ENCODE results near the gene DHX40. TPM values are rescaled to one million over a fixed set of nuclear protein-coding genes. Genes with fewer than 3 reads are reported as not detected.
"Not testable (repeated sequence)": the region's sequence is repeated elsewhere in the genome, so short reads cannot be mapped to it uniquely, and the experiment has no call there.

The DHX40 gene
- total and polyA plus RNA-seq, 2 donors (not counting 1 experiment from before 2014, with no cell fraction given): 41.9 to 58.6 TPM

- no peaks in the 10 kb centered on the region for H3K9me3 ChIP-seq (ENCODE audit: control insufficient read depth, insufficient read depth, low read depth, low read length)
- no peak overlapping the region for H3K4me3 ChIP-seq (replicated peaks in 1 of 4; ENCODE audit: control extremely low read depth in 1 of 4, insufficient read depth in 1 of 4, low read depth in 3 of 4, low read length in 4 of 4)
- H3K79me2 ChIP-seq (ENCODE audit: control insufficient read depth, insufficient read depth, low read length): no peaks in the 10 kb centered on the region
- H3K27me3 ChIP-seq (ENCODE audit: control insufficient read depth, insufficient read depth, low read length): no peaks in the 10 kb centered on the region
- no peaks in the 10 kb centered on the region for H3K36me3 ChIP-seq (ENCODE audit: control insufficient read depth, insufficient read depth, low read length)
- H4K20me1 ChIP-seq (ENCODE audit: control insufficient read depth, extremely low read depth, insufficient read depth, low read length): no peaks in the 10 kb centered on the region
- peak; percentile 35 to 53 for DNase-seq (ENCODE audit: low read depth in 2 of 2)
- no peak overlapping the region for H2AFZ ChIP-seq (ENCODE audit: low read length)
- no peak overlapping the region for H3K27ac ChIP-seq (ENCODE audit: insufficient read depth, low read length)
- H3K4me2 ChIP-seq (ENCODE audit: extremely low read depth, insufficient read depth, low read length): no peak overlapping the region
- H3K9ac ChIP-seq (ENCODE audit: insufficient read depth, low read length): no peak overlapping the region
- H3K4me1 ChIP-seq (ENCODE audit: control insufficient read depth, extremely low read depth, insufficient read depth, low read length): no peaks in the 10 kb centered on the region
- TF ChIP-seq, protein P1, sequence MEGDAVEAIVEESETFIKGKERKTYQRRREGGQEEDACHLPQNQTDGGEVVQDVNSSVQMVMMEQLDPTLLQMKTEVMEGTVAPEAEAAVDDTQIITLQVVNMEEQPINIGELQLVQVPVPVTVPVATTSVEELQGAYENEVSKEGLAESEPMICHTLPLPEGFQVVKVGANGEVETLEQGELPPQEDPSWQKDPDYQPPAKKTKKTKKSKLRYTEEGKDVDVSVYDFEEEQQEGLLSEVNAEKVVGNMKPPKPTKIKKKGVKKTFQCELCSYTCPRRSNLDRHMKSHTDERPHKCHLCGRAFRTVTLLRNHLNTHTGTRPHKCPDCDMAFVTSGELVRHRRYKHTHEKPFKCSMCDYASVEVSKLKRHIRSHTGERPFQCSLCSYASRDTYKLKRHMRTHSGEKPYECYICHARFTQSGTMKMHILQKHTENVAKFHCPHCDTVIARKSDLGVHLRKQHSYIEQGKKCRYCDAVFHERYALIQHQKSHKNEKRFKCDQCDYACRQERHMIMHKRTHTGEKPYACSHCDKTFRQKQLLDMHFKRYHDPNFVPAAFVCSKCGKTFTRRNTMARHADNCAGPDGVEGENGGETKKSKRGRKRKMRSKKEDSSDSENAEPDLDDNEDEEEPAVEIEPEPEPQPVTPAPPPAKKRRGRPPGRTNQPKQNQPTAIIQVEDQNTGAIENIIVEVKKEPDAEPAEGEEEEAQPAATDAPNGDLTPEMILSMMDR (conservative IDR thresholded peaks at IDR 0.05 in 1 of 2, IDR thresholded peaks at IDR 0.05 in 1 of 2; ENCODE audit: low read depth in 1 of 2, low read length in 2 of 2): no peak
Observed at GRCh38 chr17:59572301-59572924, 7.0 kb downstream of the DHX40 start.

GRCh38 chr17:59584168-59584567, 18.8 kb downstream of the DHX40 start:
- not testable (repeated sequence) for H3K4me3 ChIP-seq (replicated peaks in 1 of 4; ENCODE audit: control extremely low read depth in 1 of 4, insufficient read depth in 1 of 4, low read depth in 3 of 4, low read length in 4 of 4); DNase-seq (ENCODE audit: low read depth in 2 of 2); H3K27me3 ChIP-seq (ENCODE audit: control insufficient read depth, insufficient read depth, low read length); H3K27ac ChIP-seq (ENCODE audit: insufficient read depth, low read length); H3K79me2 ChIP-seq (ENCODE audit: control insufficient read depth, insufficient read depth, low read length); H3K4me1 ChIP-seq (ENCODE audit: control insufficient read depth, extremely low read depth, insufficient read depth, low read length); H3K9me3 ChIP-seq (ENCODE audit: control insufficient read depth, insufficient read depth, low read depth, low read length); H2AFZ ChIP-seq (ENCODE audit: low read length); H3K9ac ChIP-seq (ENCODE audit: insufficient read depth, low read length); H4K20me1 ChIP-seq (ENCODE audit: control insufficient read depth, extremely low read depth, insufficient read depth, low read length); H3K36me3 ChIP-seq (ENCODE audit: control insufficient read depth, insufficient read depth, low read length); H3K4me2 ChIP-seq (ENCODE audit: extremely low read depth, insufficient read depth, low read length)

- no peak overlapping the region for H3K4me2 ChIP-seq (ENCODE audit: extremely low read depth, insufficient read depth, low read length)
- H4K20me1 ChIP-seq (ENCODE audit: control insufficient read depth, extremely low read depth, insufficient read depth, low read length): no peaks in the 10 kb centered on the region
- no peak overlapping the region for H3K9ac ChIP-seq (ENCODE audit: insufficient read depth, low read length)
- H2AFZ ChIP-seq (ENCODE audit: low read length): no peak overlapping the region
- no peak for DNase-seq (ENCODE audit: low read depth in 2 of 2)
- H3K4me3 ChIP-seq (replicated peaks in 1 of 4; ENCODE audit: control extremely low read depth in 1 of 4, insufficient read depth in 1 of 4, low read depth in 3 of 4, low read length in 4 of 4): no peak overlapping the region
- no peaks in the 10 kb centered on the region for H3K9me3 ChIP-seq (ENCODE audit: control insufficient read depth, insufficient read depth, low read depth, low read length)
- H3K27me3 ChIP-seq (ENCODE audit: control insufficient read depth, insufficient read depth, low read length): no peaks in the 10 kb centered on the region
- no peaks in the 10 kb centered on the region for H3K4me1 ChIP-seq (ENCODE audit: control insufficient read depth, extremely low read depth, insufficient read depth, low read length)
- H3K36me3 ChIP-seq (ENCODE audit: control insufficient read depth, insufficient read depth, low read length): no peaks in the 10 kb centered on the region
- TF ChIP-seq EZH2 (IDR thresholded peaks at IDR 0.05; ENCODE audit: low read length, missing control alignments): no peak
- TF ChIP-seq, protein P1 (conservative IDR thresholded peaks at IDR 0.05 in 1 of 2, IDR thresholded peaks at IDR 0.05 in 1 of 2; ENCODE audit: low read depth in 1 of 2, low read length in 2 of 2): no peak
- no peaks in the 10 kb centered on the region for H3K79me2 ChIP-seq (ENCODE audit: control insufficient read depth, insufficient read depth, low read length)
- H3K27ac ChIP-seq (ENCODE audit: insufficient read depth, low read length): no peak overlapping the region
Observed at GRCh38 chr17:59600169-59600568, 34.8 kb downstream of the DHX40 start.
